Hypothalamus (tissue), 51 donors: Measurements from ENCODE around the gene PHACTR3.
"Not testable (repeated sequence)": the region's sequence is repeated elsewhere in the genome, so short reads cannot be mapped to it uniquely, and the experiment has no call there.

Experiments
- DNase-seq, 51 donors: peaks; one replicate each; lab custom pipeline; 2025; lab: John Stamatoyannopoulos, UW

PHACTR3 gene

GRCh38 chr20:59616306-59616705, 12.0 kb downstream of the PHACTR3 start:
- DNase-seq: no peak

GRCh38 chr20:59617221-59617620, 12.9 kb downstream of the PHACTR3 start:
- no peak for DNase-seq

- DNase-seq: peak in 3 of 51 donors; percentile 29 to 40 (median 35)
Measured at GRCh38 chr20:59618131-59618530, 13.8 kb downstream of the PHACTR3 start.

- not testable (repeated sequence) for DNase-seq
Measured at GRCh38 chr20:59618585-59618984, 14.2 kb downstream of the PHACTR3 start.

- DNase-seq: peak in 2 of 51 donors; percentile 27 to 30
Measured at GRCh38 chr20:59620860-59621505, 16.6 kb downstream of the PHACTR3 start.

GRCh38 chr20:59622496-59622895, 18.2 kb downstream of the PHACTR3 start:
- no peak for DNase-seq

GRCh38 chr20:59623133-59623532, 18.8 kb downstream of the PHACTR3 start:
- no peak for DNase-seq

- no peak for DNase-seq
Measured at GRCh38 chr20:59623583-59623982, 19.2 kb downstream of the PHACTR3 start.

GRCh38 chr20:59624401-59624800, 20.1 kb downstream of the PHACTR3 start:
- DNase-seq: no peak

- peak in 8 of 51 donors; percentile 26 to 67 (median 44) for DNase-seq
Measured at GRCh38 chr20:59625214-59625922, 21.0 kb downstream of the PHACTR3 start.

- DNase-seq: peak in 1 of 51 donors; percentile 38
Measured at GRCh38 chr20:59627298-59627697, 23.0 kb downstream of the PHACTR3 start.

- DNase-seq: peak; percentile 22 to 98 (median 87)
Measured at GRCh38 chr20:59628171-59628570, 23.8 kb downstream of the PHACTR3 start.

- peak in 1 of 51 donors; percentile 30 for DNase-seq
Measured at GRCh38 chr20:59629141-59630045, 25.1 kb downstream of the PHACTR3 start.

GRCh38 chr20:59630526-59630925, 26.2 kb downstream of the PHACTR3 start:
- DNase-seq: no peak

GRCh38 chr20:59631751-59632540, 27.6 kb downstream of the PHACTR3 start:
- DNase-seq: no peak

- peak in 1 of 51 donors; percentile 40 for DNase-seq
Measured at GRCh38 chr20:59632541-59633113, 28.3 kb downstream of the PHACTR3 start.

- DNase-seq: no peak
Measured at GRCh38 chr20:59633656-59634251, 29.4 kb downstream of the PHACTR3 start.

GRCh38 chr20:59634435-59635005, 30.2 kb downstream of the PHACTR3 start:
- no peak for DNase-seq

GRCh38 chr20:59636766-59637370, 32.5 kb downstream of the PHACTR3 start:
- DNase-seq: no peak
